ENCODE data around the gene ZNF512. TPM values are rescaled to one million over a fixed set of nuclear protein-coding genes. Genes with fewer than 3 reads are reported as not detected.
"Not testable (repeated sequence)": the region's sequence is repeated elsewhere in the genome, so short reads cannot be mapped to it uniquely, and the experiment has no call there.

The ZNF512 gene
- total RNA-seq, 6 donors from 2014 or later = 19.5 to 74.4 (median 26.4) TPM

DNA sequence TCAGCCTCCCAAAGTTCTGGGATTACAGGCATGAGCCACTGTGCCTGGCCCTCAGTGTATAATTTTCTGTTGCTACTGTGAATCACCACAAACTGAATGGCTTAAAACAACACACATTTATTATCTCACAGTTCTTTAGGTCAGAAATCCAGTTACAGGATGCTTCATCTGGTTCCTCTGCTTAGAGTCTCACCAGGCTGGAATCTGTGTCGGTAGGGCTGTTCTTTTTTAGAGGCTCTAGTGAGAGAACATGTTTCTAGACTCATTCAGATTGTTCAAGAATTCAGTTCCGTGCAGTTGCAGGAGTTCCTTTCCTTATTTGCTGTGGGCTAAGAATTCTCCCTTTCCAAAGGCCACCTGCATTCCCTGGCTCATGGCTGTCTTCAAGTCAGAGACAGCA lies 23.8 kb downstream of the ZNF512 start:
- 91 to 93% methylated on average over 2 of the region's 2 CpGs for WGBS, 2 donors
- peaks cover 26 to 94% (median 61%) of the 10 kb centered on the region in 4 donors for H3K36me3 ChIP-seq
- ATAC-seq (ENCODE audit: low FRiP score in 2 of 2) = no peak

DNA sequence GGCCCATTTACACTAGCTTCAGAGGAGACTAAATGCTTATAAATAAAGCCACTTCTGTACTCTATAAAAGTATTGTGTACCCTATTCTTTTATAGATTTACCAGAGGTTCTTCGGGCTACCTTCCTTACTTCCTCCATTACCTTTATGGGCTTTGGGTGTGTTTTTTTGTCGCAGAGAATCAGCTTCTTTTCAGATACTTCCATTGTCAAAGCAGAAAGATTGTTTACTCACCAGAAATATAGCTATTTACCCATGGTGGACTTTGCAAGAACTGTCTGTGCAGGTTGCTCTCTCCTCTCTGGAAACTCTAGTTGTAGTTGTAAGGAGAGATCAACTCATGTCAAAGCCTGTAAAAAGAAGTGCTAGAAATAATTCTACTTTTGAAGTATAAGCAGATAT lies 31.1 kb downstream of the ZNF512 start:
- peaks cover 30 to 84% (median 40%) of the 10 kb centered on the region in 4 donors for H3K36me3 ChIP-seq
- DNase-seq = no peak
- no peaks in the 10 kb centered on the region for H3K9me3 ChIP-seq
- no peak overlapping the region for H3K27ac ChIP-seq
- TF ChIP-seq POLR2A (IDR thresholded peaks at IDR 0.05) (no peak), EP300 (IDR thresholded peaks at IDR 0.05) (no peak), POLR2AphosphoS5 (IDR thresholded peaks at IDR 0.05) (no peak)
- no peaks in the 10 kb centered on the region for H3K27me3 ChIP-seq
- no peak overlapping the region for H3K4me3 ChIP-seq
- no peak for ATAC-seq (ENCODE audit: low FRiP score in 2 of 2)
- H3K4me1 ChIP-seq = no peaks in the 10 kb centered on the region
- WGBS, 2 donors = 93 to 96% methylated on average over 2 of the region's 2 CpGs

More for the DNA sequence above, 23.8 kb downstream of the ZNF512 start:
- Histone ChIP-seq H3K4me3 (no peak overlapping the region), H3K27me3 (no peaks in the 10 kb centered on the region), H3K9me3 (no peaks in the 10 kb centered on the region), H3K27ac (no peak overlapping the region), H3K4me1 (no peaks in the 10 kb centered on the region)
- DNase-seq = no peak
- no peak for TF ChIP-seq POLR2AphosphoS5 (IDR thresholded peaks at IDR 0.05)
- TF ChIP-seq POLR2A (IDR thresholded peaks at IDR 0.05) = no peak
- TF ChIP-seq, protein P1, sequence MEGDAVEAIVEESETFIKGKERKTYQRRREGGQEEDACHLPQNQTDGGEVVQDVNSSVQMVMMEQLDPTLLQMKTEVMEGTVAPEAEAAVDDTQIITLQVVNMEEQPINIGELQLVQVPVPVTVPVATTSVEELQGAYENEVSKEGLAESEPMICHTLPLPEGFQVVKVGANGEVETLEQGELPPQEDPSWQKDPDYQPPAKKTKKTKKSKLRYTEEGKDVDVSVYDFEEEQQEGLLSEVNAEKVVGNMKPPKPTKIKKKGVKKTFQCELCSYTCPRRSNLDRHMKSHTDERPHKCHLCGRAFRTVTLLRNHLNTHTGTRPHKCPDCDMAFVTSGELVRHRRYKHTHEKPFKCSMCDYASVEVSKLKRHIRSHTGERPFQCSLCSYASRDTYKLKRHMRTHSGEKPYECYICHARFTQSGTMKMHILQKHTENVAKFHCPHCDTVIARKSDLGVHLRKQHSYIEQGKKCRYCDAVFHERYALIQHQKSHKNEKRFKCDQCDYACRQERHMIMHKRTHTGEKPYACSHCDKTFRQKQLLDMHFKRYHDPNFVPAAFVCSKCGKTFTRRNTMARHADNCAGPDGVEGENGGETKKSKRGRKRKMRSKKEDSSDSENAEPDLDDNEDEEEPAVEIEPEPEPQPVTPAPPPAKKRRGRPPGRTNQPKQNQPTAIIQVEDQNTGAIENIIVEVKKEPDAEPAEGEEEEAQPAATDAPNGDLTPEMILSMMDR (IDR thresholded peaks at IDR 0.05) = no peak
- TF ChIP-seq EP300 (IDR thresholded peaks at IDR 0.05) = no peak

DNA sequence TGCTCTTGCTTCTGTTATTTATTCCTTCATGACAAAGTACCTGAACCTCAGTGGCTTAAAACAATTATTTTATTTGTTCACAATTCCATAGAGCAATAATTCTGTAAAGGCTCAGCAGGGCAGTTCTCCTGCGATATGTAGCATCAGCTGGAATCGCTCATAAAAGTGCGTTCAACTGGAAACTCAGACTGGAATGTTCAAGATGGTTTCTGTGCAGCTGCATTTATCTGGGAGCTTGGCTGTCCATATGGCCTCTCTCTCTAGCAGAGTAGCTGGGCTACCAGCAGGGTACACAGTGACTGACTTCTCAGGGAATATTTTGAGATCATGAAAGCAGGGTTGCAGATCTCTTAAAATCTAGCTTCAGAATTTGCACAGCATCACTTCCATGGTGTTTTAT lies 32.5 kb downstream of the ZNF512 start:
- Histone ChIP-seq H3K9me3 (no peaks in the 10 kb centered on the region), H3K4me1 (no peaks in the 10 kb centered on the region), H3K27me3 (no peaks in the 10 kb centered on the region), H3K27ac (no peak overlapping the region), H3K36me3 (peaks cover 24 to 86% (median 35%) of the 10 kb centered on the region in 4 donors), H3K4me3 (no peak overlapping the region)
- DNase-seq = no peak
- ATAC-seq (ENCODE audit: low FRiP score in 2 of 2) = no peak
- TF ChIP-seq POLR2A (IDR thresholded peaks at IDR 0.05) = no peak
- WGBS, 2 donors = 98 to 99% methylated on average over 3 of the region's 3 CpGs

DNA sequence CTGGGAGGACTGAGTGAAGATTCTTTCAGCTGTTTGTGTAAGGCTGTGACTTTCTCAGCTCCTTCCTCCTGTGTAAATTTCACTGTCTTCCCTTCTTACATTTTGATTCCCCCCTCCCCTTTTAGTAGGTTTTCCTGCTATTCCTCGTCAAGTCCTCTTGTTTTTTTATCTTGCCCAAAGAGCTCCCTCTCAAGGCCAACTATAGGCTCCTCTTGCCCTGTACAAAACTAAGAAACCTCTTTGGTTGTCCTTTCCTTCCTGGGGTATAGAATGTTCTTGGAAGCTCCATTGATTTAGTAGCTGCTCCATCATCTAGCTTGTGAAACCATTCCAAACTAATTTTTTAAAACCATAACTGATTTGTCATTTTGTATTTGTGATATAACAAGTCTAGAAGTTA lies 38.7 kb downstream of the ZNF512 start:
- Histone ChIP-seq H3K4me1 (peaks cover 0 to 4% (median 2%) of the 10 kb centered on the region in 4 donors), H3K27me3 (no peaks in the 10 kb centered on the region), H3K36me3 (peaks cover 14 to 80% (median 45%) of the 10 kb centered on the region in 4 donors), H3K9me3 (no peaks in the 10 kb centered on the region), H3K27ac (no peak overlapping the region), H3K4me3 (no peak overlapping the region)
- no peak for DNase-seq
- WGBS, 2 donors = 82 to 87% methylated on average over 1 of the region's 1 CpG
- no peak for ATAC-seq (ENCODE audit: low FRiP score in 2 of 2)
- TF ChIP-seq, protein P1 (IDR thresholded peaks at IDR 0.05) = no peak
- TF ChIP-seq POLR2A (IDR thresholded peaks at IDR 0.05) (no peak), POLR2AphosphoS5 (IDR thresholded peaks at IDR 0.05) (no peak), EP300 (IDR thresholded peaks at IDR 0.05) (no peak)

DNA sequence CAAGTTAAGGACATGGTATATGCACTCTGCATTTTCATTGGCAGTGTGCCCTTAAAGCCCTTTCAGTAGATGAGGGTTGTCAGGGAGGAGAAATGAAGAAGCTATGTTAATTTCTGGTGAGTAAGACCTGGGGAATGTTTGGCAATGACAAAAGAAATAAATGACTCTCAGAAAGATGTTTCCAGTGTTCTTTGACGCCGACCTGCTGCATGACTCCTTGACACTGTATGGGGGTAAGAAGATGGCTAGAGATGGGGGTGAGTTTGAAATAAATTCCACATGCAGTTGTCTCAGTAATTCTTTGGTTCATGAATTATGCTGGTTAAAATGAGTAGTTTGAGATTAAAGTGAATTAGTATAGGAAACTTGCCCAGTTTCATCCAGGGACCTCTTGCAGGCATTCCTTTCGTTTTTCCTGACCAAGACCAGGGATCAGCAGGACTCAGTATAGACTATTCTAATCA lies 40.1 kb downstream of the ZNF512 start:
- no peak overlapping the region for H3K4me3 ChIP-seq
- H3K36me3 ChIP-seq = peaks cover under 1 to 66% (median 37%) of the 10 kb centered on the region in 4 donors
- no peaks in the 10 kb centered on the region for H3K27me3 ChIP-seq
- H3K27ac ChIP-seq = no peak overlapping the region
- no peaks in the 10 kb centered on the region for H3K9me3 ChIP-seq
- H3K4me1 ChIP-seq = peaks cover 9 to 16% (median 14%) of the 10 kb centered on the region in 4 donors
- no peak for DNase-seq
- WGBS, 2 donors = 85 to 93% methylated on average over 3 of the region's 3 CpGs
- TF ChIP-seq, protein P1 (IDR thresholded peaks at IDR 0.05) = no peak
- TF ChIP-seq POLR2A (IDR thresholded peaks at IDR 0.05) (no peak), EP300 (IDR thresholded peaks at IDR 0.05) (no peak), POLR2AphosphoS5 (IDR thresholded peaks at IDR 0.05) (no peak)
- ATAC-seq (ENCODE audit: low FRiP score in 2 of 2) = no peak

DNA sequence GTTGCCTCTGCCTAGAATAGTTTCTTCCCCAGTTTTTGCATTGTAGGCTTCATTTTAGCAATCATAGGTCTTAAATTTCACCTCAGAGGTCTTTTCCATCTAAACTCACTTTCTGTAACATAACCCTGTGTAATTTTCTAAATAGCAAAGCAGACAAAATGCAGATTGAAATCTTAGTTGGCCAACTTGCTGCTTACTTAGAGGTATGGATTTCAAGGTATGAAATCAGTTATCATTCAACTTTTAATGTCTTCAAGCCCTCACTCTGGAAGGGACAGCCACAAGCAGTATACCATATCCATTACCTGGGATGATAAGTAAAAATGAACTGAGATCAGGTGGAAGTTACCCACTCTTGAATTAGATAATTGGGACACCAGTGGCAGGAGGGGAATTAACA lies 42.1 kb downstream of the ZNF512 start:
- no peak overlapping the region for H3K4me3 ChIP-seq
- TF ChIP-seq POLR2A (IDR thresholded peaks at IDR 0.05) = no peak
- TF ChIP-seq EP300 (IDR thresholded peaks at IDR 0.05) = no peak
- TF ChIP-seq, protein P1 (IDR thresholded peaks at IDR 0.05) = no peak
- no peak for TF ChIP-seq POLR2AphosphoS5 (IDR thresholded peaks at IDR 0.05)
- ATAC-seq (ENCODE audit: low FRiP score in 2 of 2) = no peak
- peaks cover 0 to 46% (median 27%) of the 10 kb centered on the region in 4 donors for H3K36me3 ChIP-seq
- no peaks in the 10 kb centered on the region for H3K27me3 ChIP-seq
- no peak overlapping the region for H3K27ac ChIP-seq
- H3K9me3 ChIP-seq = no peaks in the 10 kb centered on the region
- DNase-seq = no peak
- peaks cover 22 to 26% (median 25%) of the 10 kb centered on the region in 4 donors for H3K4me1 ChIP-seq

DNA sequence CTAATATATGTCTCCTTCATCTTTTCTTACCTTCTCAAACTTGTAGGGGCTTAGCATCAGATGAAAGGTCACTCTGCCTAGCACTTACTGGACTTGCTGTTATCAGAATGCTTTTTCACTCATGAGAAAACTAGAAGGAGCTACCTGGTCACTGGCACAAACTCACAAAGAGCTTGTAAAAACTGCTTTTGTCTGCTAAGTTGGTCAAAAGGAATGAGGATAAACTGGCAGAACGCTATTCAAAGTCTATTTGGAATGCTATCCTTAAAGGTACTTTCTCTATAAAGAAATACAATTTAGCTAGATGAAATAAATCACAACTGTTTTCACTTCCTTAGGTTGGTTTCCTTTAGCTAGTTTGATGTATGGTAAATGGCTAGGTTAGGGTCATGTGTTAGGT lies 43.5 kb downstream of the ZNF512 start:
- not testable (repeated sequence) for H3K27me3 ChIP-seq; DNase-seq; ATAC-seq (ENCODE audit: low FRiP score in 2 of 2); H3K9me3 ChIP-seq; H3K4me3 ChIP-seq
- WGBS, 2 donors = 78 to 92% methylated on average over 1 of the region's 1 CpG
- H3K4me1 ChIP-seq = peaks cover 24 to 30% (median 28%) of the 10 kb centered on the region in 4 donors
- peak overlapping the region in 3 of 4 donors; percentile 24 to 68 (median 61) for H3K27ac ChIP-seq
- H3K36me3 ChIP-seq = peaks cover under 1 to 37% (median 21%) of the 10 kb centered on the region in 4 donors

DNA sequence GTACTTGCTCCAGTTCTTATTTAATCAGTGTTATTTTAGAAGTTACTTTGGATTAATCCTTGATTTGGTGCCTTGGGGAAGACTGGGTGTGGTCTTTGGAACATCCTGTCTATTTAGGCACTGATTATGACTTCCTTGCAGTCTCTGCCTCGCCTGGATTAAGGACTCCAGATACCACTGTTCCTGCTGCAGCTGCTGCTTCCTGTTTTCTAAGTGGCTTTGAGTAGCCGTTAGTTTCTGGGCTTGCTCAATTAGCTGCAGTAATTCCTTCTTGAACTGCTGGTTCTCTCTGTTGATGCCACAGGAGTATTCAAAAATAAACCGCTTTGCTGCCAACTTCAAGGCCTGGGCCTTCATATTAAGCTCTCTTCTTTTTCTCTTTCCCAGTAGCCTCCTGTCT lies 44.1 kb downstream of the ZNF512 start:
- Histone ChIP-seq H3K4me1 (peaks cover 24 to 30% (median 28%) of the 10 kb centered on the region in 4 donors), H3K27ac (peak overlapping the region in 3 of 4 donors; percentile 24 to 68 (median 61)), H3K36me3 (peaks cover 5 to 37% (median 21%) of the 10 kb centered on the region in 4 donors)
- ATAC-seq (ENCODE audit: low FRiP score in 2 of 2) = peak in 1 of 2 donors; percentile 34
- H3K9me3 ChIP-seq, H3K27me3 ChIP-seq, H3K4me3 ChIP-seq: not testable (repeated sequence)
- 46 to 50% methylated on average over 3 of the region's 3 CpGs for WGBS, 2 donors
- DNase-seq = peak in 1 of 2 donors; percentile 31

Data from upper lobe of left lung (tissue), 6 donors.